NCI-H2029 (cell line): Measurements from ENCODE around the gene ZCWPW1.
A peak's percentile ranks its signal among the peaks of the same experiment; 100 is the strongest.

Experiments
- DNase-seq: peaks from one replicate; lab custom pipeline; 2025; lab: John Stamatoyannopoulos, UW

The ZCWPW1 gene

GRCh38 chr7:100432053-100432452 is 3.5 kb upstream of the ZCWPW1 start:
- no peak for DNase-seq

GRCh38 chr7:100431286-100431735 is 2.8 kb upstream of the ZCWPW1 start:
- DNase-seq, result no peak

- DNase-seq, result no peak
Measured at GRCh38 chr7:100430493-100431285, 2.2 kb upstream of the ZCWPW1 start.

- peak; percentile 94 for DNase-seq
Measured at GRCh38 chr7:100429637-100430492, 1.4 kb upstream of the ZCWPW1 start, which contains the start of gene MEPCE. Gene MEPCE (plus strand): TSS chr7:100429831. CDS start chr7:100430019, 188 bp downstream.

- DNase-seq, result peak; percentile 99
Measured at GRCh38 chr7:100428967-100429636, 599 bp upstream of the ZCWPW1 start.

- no peak for DNase-seq
Measured at GRCh38 chr7:100427762-100428198, 723 bp downstream of the ZCWPW1 start.

- DNase-seq, result no peak
Measured at GRCh38 chr7:100426516-100426915, 2.0 kb downstream of the ZCWPW1 start.

GRCh38 chr7:100425347-100425746 is 3.2 kb downstream of the ZCWPW1 start:
- no peak for DNase-seq

GRCh38 chr7:100423315-100423714 is 5.2 kb downstream of the ZCWPW1 start:
- DNase-seq, result no peak

- DNase-seq, result no peak
Measured at GRCh38 chr7:100419660-100420226, 8.8 kb downstream of the ZCWPW1 start.

- no peak for DNase-seq
Measured at GRCh38 chr7:100418930-100419659, 9.4 kb downstream of the ZCWPW1 start.

GRCh38 chr7:100415448-100415847 is 13.1 kb downstream of the ZCWPW1 start:
- no peak for DNase-seq

GRCh38 chr7:100413889-100414288 is 14.6 kb downstream of the ZCWPW1 start:
- no peak for DNase-seq

- DNase-seq, result no peak
Measured at GRCh38 chr7:100413346-100413745, 15.2 kb downstream of the ZCWPW1 start.

GRCh38 chr7:100411101-100411500 is 17.4 kb downstream of the ZCWPW1 start:
- DNase-seq, result no peak

GRCh38 chr7:100407285-100408180 is 21.0 kb downstream of the ZCWPW1 start:
- peak; percentile 51 for DNase-seq

- peak; percentile 72 for DNase-seq
Measured at GRCh38 chr7:100406767-100407166, 21.7 kb downstream of the ZCWPW1 start.

GRCh38 chr7:100402241-100402640 is 26.3 kb downstream of the ZCWPW1 start:
- DNase-seq, result no peak

GRCh38 chr7:100401811-100402210 is 26.7 kb downstream of the ZCWPW1 start:
- no peak for DNase-seq

- DNase-seq, result no peak
Measured at GRCh38 chr7:100400656-100401055, 27.8 kb downstream of the ZCWPW1 start.
